ENCODE data around the gene SLC38A6. TPM values are rescaled to one million over a fixed set of nuclear protein-coding genes. Genes with fewer than 3 reads are reported as not detected.

SLC38A6 gene
- total and polyA plus RNA-seq, 9 of the 15 experiments (the other 6 are each of a cell fraction or from before 2014, with no cell fraction given), result 9.8 to 40.3 (median 17.6) TPM

GRCh38 chr14:60980811-60981632 is at the start of gene SLC38A6, which contains the start of gene TRMT5 (continued):
- peak; percentile 96 for TF ChIP-seq ZBTB12 (CRISPR knock-in tag; IDR thresholded peaks at IDR 0.05)
- TF ChIP-seq TAF9B (IDR thresholded peaks at IDR 0.05; ENCODE audit: partially characterized antibody), result no peak
- TF ChIP-seq ZNF398 (CRISPR knock-in tag; IDR thresholded peaks at IDR 0.05), result no peak
- no peak for TF ChIP-seq ZNF57 (CRISPR knock-in tag; IDR thresholded peaks at IDR 0.05)
- TF ChIP-seq MAX (CRISPR knock-in tag; IDR thresholded peaks at IDR 0.05), result peak; percentile 73; the same call in 1 of the 2 replicates
- no peak for TF ChIP-seq BRF1 (IDR thresholded peaks at IDR 0.05; ENCODE audit: borderline replicate concordance, extremely low read depth, insufficient read length)
- peak; percentile 70 for TF ChIP-seq TBP (optimal IDR thresholded peaks at IDR 0.05; ENCODE audit: low read depth, low read length)
- TF ChIP-seq MTA3 (IDR thresholded peaks at IDR 0.05; ENCODE audit: borderline replicate concordance), result peak; percentile 97
- TF ChIP-seq HNRNPH1 (optimal IDR thresholded peaks at IDR 0.05; ENCODE audit: low read depth, low read length), result no peak
- no peak for TF ChIP-seq ZNF318 (IDR thresholded peaks at IDR 0.05; ENCODE audit: borderline replicate concordance in 1 of 2, low read depth in 1 of 2)

All from K562 (cell line).